Measurements from ENCODE around the gene HDAC4. TPM values are rescaled to one million over a fixed set of nuclear protein-coding genes. Genes with fewer than 3 reads are reported as not detected.

Gene HDAC4
- total RNA-seq, 4 donors from 2014 or later: 12.9 to 91.6 (median 39.8) TPM

GRCh38 chr2:239216614-239217273 is 184.1 kb downstream of the HDAC4 start:
- intact Hi-C loops (cut with DNase I): no loop called here
- H3K4me1 ChIP-seq: peaks cover 9 to 24% of the 10 kb centered on the region in 2 donors

GRCh38 chr2:239215988-239216613 is 184.7 kb downstream of the HDAC4 start:
- no peaks in the 10 kb centered on the region for H3K9me3 ChIP-seq
- H3K4me1 ChIP-seq: peaks cover 2 to 17% of the 10 kb centered on the region in 2 donors
- TF ChIP-seq CTCF (IDR thresholded peaks at IDR 0.05): no peak
- TF ChIP-seq POLR2A (IDR thresholded peaks at IDR 0.05): no peak
- 78 to 84% methylated on average over 7 of the region's 7 CpGs for WGBS, 2 donors
- DNase-seq: no peak
- H3K4me3 ChIP-seq (replicated peaks in 1 of 3): no peak overlapping the region
- intact Hi-C loops (cut with DNase I): no loop called here
- H3K36me3 ChIP-seq: no peaks in the 10 kb centered on the region
- no peaks in the 10 kb centered on the region for H3K27me3 ChIP-seq
- no peak overlapping the region for H3K27ac ChIP-seq

More at GRCh38 chr2:239216614-239217273, 184.1 kb downstream of the HDAC4 start:
- no peaks in the 10 kb centered on the region for H3K36me3 ChIP-seq
- no peaks in the 10 kb centered on the region for H3K27me3 ChIP-seq
- no peak overlapping the region for H3K27ac ChIP-seq
- TF ChIP-seq CTCF (IDR thresholded peaks at IDR 0.05) (no peak), POLR2A (IDR thresholded peaks at IDR 0.05) (no peak)
- DNase-seq: no peak
- H3K4me3 ChIP-seq (replicated peaks in 1 of 3): no peak overlapping the region
- 86 to 87% methylated on average over 17 of the region's 17 CpGs for WGBS, 2 donors
- H3K9me3 ChIP-seq: no peaks in the 10 kb centered on the region

GRCh38 chr2:239215136-239215925 is 185.5 kb downstream of the HDAC4 start:
- Histone ChIP-seq H3K27ac (no peak overlapping the region), H3K4me1 (peaks cover 0 to 10% of the 10 kb centered on the region in 2 donors), H3K27me3 (no peaks in the 10 kb centered on the region), H3K4me3 (replicated peaks in 1 of 3) (no peak overlapping the region), H3K36me3 (no peaks in the 10 kb centered on the region), H3K9me3 (no peaks in the 10 kb centered on the region)
- 93 to 94% methylated on average over 23 of the region's 23 CpGs for WGBS, 2 donors
- TF ChIP-seq CTCF (IDR thresholded peaks at IDR 0.05): no peak
- TF ChIP-seq POLR2A (IDR thresholded peaks at IDR 0.05): no peak
- no peak for DNase-seq
- intact Hi-C loops (cut with DNase I): no loop called here

GRCh38 chr2:239214725-239215124 is 186.1 kb downstream of the HDAC4 start:
- H3K36me3 ChIP-seq: no peaks in the 10 kb centered on the region
- 93 to 96% methylated on average over 9 of the region's 9 CpGs for WGBS, 2 donors
- H3K4me1 ChIP-seq: peaks cover 0 to 10% of the 10 kb centered on the region in 2 donors
- H3K9me3 ChIP-seq: no peaks in the 10 kb centered on the region
- no peak overlapping the region for H3K27ac ChIP-seq
- TF ChIP-seq POLR2A (IDR thresholded peaks at IDR 0.05): no peak
- TF ChIP-seq CTCF (IDR thresholded peaks at IDR 0.05): no peak
- no peak overlapping the region for H3K4me3 ChIP-seq (replicated peaks in 1 of 3)
- no peaks in the 10 kb centered on the region for H3K27me3 ChIP-seq
- intact Hi-C loops (cut with DNase I): no loop called here
- DNase-seq: no peak
